ENCODE data around the gene NPTN. TPM values are rescaled to one million over a fixed set of nuclear protein-coding genes. Genes with fewer than 3 reads are reported as not detected.

Gene NPTN
- total RNA-seq, 1 donor from 2014 or later: 86.6 TPM

DNA sequence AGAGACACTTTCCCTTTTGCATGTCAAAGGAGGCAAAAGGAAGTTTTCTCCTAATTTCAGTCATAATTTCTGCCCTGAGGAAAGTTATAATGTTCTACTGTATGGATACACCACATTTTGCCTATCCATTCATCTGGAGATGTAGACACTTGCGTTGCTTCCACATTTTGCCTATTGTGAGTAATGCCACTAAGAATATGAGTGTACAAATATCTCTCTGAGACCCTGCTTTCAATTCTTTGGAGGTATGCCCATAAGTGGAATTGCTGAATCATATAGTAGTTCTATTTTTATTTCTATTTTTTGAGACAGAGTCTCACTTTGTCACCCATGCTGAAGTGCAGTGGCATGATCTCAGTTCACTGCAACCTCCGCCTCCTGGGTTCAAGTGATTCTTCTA, 47.4 kb upstream of the NPTN start:
- peaks cover 13% of the 10 kb centered on the region for H3K27me3 Mint-ChIP-seq (ENCODE audit: unreplicated experiment)
- TF ChIP-seq, protein P1, sequence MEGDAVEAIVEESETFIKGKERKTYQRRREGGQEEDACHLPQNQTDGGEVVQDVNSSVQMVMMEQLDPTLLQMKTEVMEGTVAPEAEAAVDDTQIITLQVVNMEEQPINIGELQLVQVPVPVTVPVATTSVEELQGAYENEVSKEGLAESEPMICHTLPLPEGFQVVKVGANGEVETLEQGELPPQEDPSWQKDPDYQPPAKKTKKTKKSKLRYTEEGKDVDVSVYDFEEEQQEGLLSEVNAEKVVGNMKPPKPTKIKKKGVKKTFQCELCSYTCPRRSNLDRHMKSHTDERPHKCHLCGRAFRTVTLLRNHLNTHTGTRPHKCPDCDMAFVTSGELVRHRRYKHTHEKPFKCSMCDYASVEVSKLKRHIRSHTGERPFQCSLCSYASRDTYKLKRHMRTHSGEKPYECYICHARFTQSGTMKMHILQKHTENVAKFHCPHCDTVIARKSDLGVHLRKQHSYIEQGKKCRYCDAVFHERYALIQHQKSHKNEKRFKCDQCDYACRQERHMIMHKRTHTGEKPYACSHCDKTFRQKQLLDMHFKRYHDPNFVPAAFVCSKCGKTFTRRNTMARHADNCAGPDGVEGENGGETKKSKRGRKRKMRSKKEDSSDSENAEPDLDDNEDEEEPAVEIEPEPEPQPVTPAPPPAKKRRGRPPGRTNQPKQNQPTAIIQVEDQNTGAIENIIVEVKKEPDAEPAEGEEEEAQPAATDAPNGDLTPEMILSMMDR (IDR thresholded peaks at IDR 0.05; ENCODE audit: partially characterized antibody, unreplicated experiment): no peak
- H3K9me3 Mint-ChIP-seq (ENCODE audit: unreplicated experiment): peaks cover 5% of the 10 kb centered on the region

DNA sequence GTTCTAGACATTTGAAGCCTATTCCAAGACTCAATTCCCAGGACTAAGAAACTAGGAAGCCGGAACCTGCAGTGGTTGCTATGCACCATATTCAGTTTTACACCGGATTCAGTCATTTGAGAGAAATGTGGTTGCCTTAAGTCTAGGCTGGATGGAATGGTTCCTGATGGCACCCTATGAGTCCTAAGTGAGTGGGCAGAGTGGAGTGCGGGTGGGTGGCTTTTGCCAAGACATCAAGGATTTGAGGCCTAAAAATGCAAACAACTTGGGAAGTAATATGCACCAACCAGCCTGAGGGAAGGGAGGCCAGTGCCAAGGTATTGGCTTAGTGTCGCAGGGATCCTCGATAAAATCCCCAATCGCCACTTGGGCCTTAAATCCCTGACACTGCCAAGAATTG, 46.8 kb upstream of the NPTN start:
- Mint-ChIP-seq H3K9me3 (ENCODE audit: unreplicated experiment) (peaks cover 5% of the 10 kb centered on the region), H3K27me3 (ENCODE audit: unreplicated experiment) (peaks cover 11% of the 10 kb centered on the region), H3K27ac (ENCODE audit: unreplicated experiment) (no peak overlapping the region), H3K4me3 (ENCODE audit: unreplicated experiment) (no peak overlapping the region), H3K4me1 (ENCODE audit: low read depth, unreplicated experiment) (peaks cover 19% of the 10 kb centered on the region), H3K36me3 (ENCODE audit: unreplicated experiment) (no peaks in the 10 kb centered on the region)
- TF ChIP-seq, protein P1 (IDR thresholded peaks at IDR 0.05; ENCODE audit: partially characterized antibody, unreplicated experiment): no peak
- no peak for DNase-seq

More for the DNA sequence above, 47.4 kb upstream of the NPTN start:
- no peak overlapping the region for H3K27ac Mint-ChIP-seq (ENCODE audit: unreplicated experiment)
- H3K36me3 Mint-ChIP-seq (ENCODE audit: unreplicated experiment): no peaks in the 10 kb centered on the region
- DNase-seq: no peak
- H3K4me3 Mint-ChIP-seq (ENCODE audit: unreplicated experiment): no peak overlapping the region
- peaks cover 22% of the 10 kb centered on the region for H3K4me1 Mint-ChIP-seq (ENCODE audit: low read depth, unreplicated experiment)

DNA sequence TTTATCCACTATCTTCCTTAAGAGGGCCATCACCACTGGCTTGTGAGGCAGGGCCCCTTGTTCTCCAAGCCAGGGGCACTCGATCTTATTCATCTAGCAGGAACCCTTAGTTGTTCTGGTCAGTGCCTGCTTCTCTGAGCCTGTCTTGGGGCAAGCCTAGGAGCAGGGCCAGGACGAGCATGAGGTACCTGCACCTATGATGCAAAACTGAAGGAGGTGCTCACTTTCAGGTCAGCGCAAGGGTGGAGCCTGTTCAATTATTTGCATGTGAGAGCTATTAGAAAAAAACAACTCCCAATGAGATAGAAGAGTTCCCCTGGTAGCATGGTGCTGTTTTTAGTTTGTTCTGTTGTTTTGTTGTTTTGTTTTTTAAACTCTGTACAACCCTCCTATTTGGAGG, 46.0 kb upstream of the NPTN start:
- no peak overlapping the region for H3K27ac Mint-ChIP-seq (ENCODE audit: unreplicated experiment)
- TF ChIP-seq, protein P1 (IDR thresholded peaks at IDR 0.05; ENCODE audit: partially characterized antibody, unreplicated experiment): no peak
- H3K4me1 Mint-ChIP-seq (ENCODE audit: low read depth, unreplicated experiment): peaks cover 19% of the 10 kb centered on the region
- no peak for DNase-seq
- no peak overlapping the region for H3K4me3 Mint-ChIP-seq (ENCODE audit: unreplicated experiment)
- peaks cover 5% of the 10 kb centered on the region for H3K9me3 Mint-ChIP-seq (ENCODE audit: unreplicated experiment)
- no peaks in the 10 kb centered on the region for H3K36me3 Mint-ChIP-seq (ENCODE audit: unreplicated experiment)
- H3K27me3 Mint-ChIP-seq (ENCODE audit: unreplicated experiment): peaks cover 9% of the 10 kb centered on the region

DNA sequence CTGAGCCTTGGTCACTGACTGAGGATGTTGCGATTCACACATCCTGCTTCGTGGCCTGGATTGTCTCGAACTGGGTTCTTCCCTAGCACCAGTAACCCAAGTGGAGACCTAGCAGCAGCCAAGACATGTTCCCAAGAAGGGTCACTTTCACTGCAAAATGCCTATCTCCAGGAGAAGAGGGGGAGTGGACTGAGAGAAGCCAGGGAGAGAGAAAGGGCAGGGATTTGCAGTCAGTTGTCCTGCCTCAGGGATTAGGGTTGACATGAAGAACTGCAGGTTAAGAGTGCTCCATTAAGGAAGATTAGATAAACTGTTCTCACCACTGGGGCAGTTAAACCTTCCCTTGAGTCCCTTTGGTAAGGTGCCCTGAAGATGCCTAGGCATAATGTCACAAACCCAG, 45.3 kb upstream of the NPTN start:
- peaks cover 5% of the 10 kb centered on the region for H3K9me3 Mint-ChIP-seq (ENCODE audit: unreplicated experiment)

DNA sequence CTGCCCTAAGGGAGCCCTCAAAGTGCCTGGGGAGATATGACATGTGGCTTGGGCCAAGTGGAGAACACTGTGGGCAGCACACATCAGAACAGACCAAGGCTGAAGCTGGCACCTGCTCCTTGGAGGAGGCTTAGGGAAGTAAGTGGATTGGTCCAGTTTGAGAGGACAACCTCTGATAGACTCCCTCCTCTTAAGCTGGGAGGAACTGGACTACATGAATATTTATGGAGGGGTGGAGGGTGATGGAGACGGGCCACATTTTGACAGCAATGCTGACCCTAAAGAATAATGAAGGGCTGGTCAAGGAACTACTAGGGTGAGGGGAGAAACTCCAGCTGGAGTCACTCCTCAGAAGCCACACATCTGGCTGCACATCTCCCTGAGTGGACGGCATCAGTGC, 44.5 kb upstream of the NPTN start:
- H3K27ac Mint-ChIP-seq (ENCODE audit: unreplicated experiment): no peak overlapping the region
- no peaks in the 10 kb centered on the region for H3K36me3 Mint-ChIP-seq (ENCODE audit: unreplicated experiment)
- H3K4me1 Mint-ChIP-seq (ENCODE audit: low read depth, unreplicated experiment): peaks cover 13% of the 10 kb centered on the region
- TF ChIP-seq, protein P1 (IDR thresholded peaks at IDR 0.05; ENCODE audit: partially characterized antibody, unreplicated experiment): no peak
- no peak for DNase-seq
- H3K27me3 Mint-ChIP-seq (ENCODE audit: unreplicated experiment): peaks cover 6% of the 10 kb centered on the region
- peaks cover 1% of the 10 kb centered on the region for H3K9me3 Mint-ChIP-seq (ENCODE audit: unreplicated experiment)
- no peak overlapping the region for H3K4me3 Mint-ChIP-seq (ENCODE audit: unreplicated experiment)

More for the DNA sequence above, 45.3 kb upstream of the NPTN start:
- Mint-ChIP-seq H3K27me3 (ENCODE audit: unreplicated experiment) (peaks cover 7% of the 10 kb centered on the region), H3K36me3 (ENCODE audit: unreplicated experiment) (no peaks in the 10 kb centered on the region), H3K4me1 (ENCODE audit: low read depth, unreplicated experiment) (peaks cover 19% of the 10 kb centered on the region), H3K27ac (ENCODE audit: unreplicated experiment) (no peak overlapping the region), H3K4me3 (ENCODE audit: unreplicated experiment) (no peak overlapping the region)
- DNase-seq: no peak
- TF ChIP-seq, protein P1 (IDR thresholded peaks at IDR 0.05; ENCODE audit: partially characterized antibody, unreplicated experiment): no peak
